Upper lobe of left lung (tissue), 4 donors: ENCODE data around the gene PLA2G4D.

Source experiments
- POLR2A ChIP-seq, 4 donors: fragments of 450-650 bp; IDR thresholded peaks; one replicate each; pipeline ENCODE4 v1.5.1; 2016 to 2017; ENCODE audit warnings: antibody characterized with exemption in 4 of 4, mild to moderate bottlenecking in 2 of 4
- TF ChIP-seq, protein P1 (sequence below), 6 experiments: fragments of 450-650 bp in 4 of 6; fragments of 200-600 bp in 2 of 6; sonication (generic) in 2 of 6; IDR thresholded peaks; one replicate each; pipeline ENCODE4 v1.5.1; 2016 to 2019; ENCODE audit warnings: antibody characterized with exemption in 6 of 6

GRCh38 chr15:42062284-42062806 lies 32.0 kb downstream of the PLA2G4D start:
- TF ChIP-seq, protein P1, sequence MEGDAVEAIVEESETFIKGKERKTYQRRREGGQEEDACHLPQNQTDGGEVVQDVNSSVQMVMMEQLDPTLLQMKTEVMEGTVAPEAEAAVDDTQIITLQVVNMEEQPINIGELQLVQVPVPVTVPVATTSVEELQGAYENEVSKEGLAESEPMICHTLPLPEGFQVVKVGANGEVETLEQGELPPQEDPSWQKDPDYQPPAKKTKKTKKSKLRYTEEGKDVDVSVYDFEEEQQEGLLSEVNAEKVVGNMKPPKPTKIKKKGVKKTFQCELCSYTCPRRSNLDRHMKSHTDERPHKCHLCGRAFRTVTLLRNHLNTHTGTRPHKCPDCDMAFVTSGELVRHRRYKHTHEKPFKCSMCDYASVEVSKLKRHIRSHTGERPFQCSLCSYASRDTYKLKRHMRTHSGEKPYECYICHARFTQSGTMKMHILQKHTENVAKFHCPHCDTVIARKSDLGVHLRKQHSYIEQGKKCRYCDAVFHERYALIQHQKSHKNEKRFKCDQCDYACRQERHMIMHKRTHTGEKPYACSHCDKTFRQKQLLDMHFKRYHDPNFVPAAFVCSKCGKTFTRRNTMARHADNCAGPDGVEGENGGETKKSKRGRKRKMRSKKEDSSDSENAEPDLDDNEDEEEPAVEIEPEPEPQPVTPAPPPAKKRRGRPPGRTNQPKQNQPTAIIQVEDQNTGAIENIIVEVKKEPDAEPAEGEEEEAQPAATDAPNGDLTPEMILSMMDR (IDR thresholded peaks at IDR 0.05) = no peak
- no peak for TF ChIP-seq POLR2A (IDR thresholded peaks at IDR 0.05)
